Lung (tissue), 12 donors: Measurements from ENCODE around the gene POU6F2. TPM values are rescaled to one million over a fixed set of nuclear protein-coding genes. Genes with fewer than 3 reads are reported as not detected.
A peak's percentile ranks its signal among the peaks of the same experiment; 100 is the strongest.

Experiments used
- ATAC-seq: fragments of 200-7000 bp; cut with Tn5 transposase; one replicate; pipeline ENCODE4 v1.9.1; 2020; ENCODE audit warnings: moderate number of reproducible peaks; ENCODE audit not compliant: insufficient read depth, low FRiP score
- DNase-seq, 3 donors: peaks; one replicate each; pipeline ENCODE4 v3.0.0-alpha.2; 2013 to 2017
- H3K27ac ChIP-seq, 2 donors: one replicate each; pipeline ENCODE4 v1.5.1; 2013; ENCODE audit warnings: mild to moderate bottlenecking in 2 of 2, moderate library complexity in 2 of 2, control low read depth in 1 of 2, inconsistent platforms in 1 of 2, low read depth in 1 of 2, low read length in 1 of 2
- H3K27me3 ChIP-seq, 3 donors: one replicate each; pipeline ENCODE4 v1.5.1; 2013; ENCODE audit warnings: low read length in 2 of 3; ENCODE audit not compliant: control insufficient read depth in 3 of 3, insufficient read depth in 3 of 3
- H3K36me3 ChIP-seq, 4 donors: one replicate each; pipeline ENCODE4 v1.5.1; 2013; ENCODE audit warnings: low read length in 4 of 4, mild to moderate bottlenecking in 1 of 4, moderate library complexity in 1 of 4; ENCODE audit not compliant: control insufficient read depth in 4 of 4, insufficient read depth in 4 of 4
- H3K4me1 ChIP-seq, 5 donors: one replicate each; pipeline ENCODE4 v1.5.1; 2013; ENCODE audit warnings: low read length in 5 of 5, mild to moderate bottlenecking in 2 of 5, moderate library complexity in 1 of 5; ENCODE audit not compliant: control insufficient read depth in 5 of 5, insufficient read depth in 5 of 5
- H3K4me3 ChIP-seq: one replicate; pipeline ENCODE4 v1.5.1; 2013; ENCODE audit warnings: mild to moderate bottlenecking, control low read depth, moderate library complexity
- H3K9ac ChIP-seq, 2 donors: one replicate each; pipeline ENCODE4 v1.5.1; 2013; ENCODE audit warnings: low read length in 2 of 2, control low read depth in 1 of 2; ENCODE audit not compliant: insufficient read depth in 1 of 2
- H3K9me3 ChIP-seq, 4 donors: one replicate each; pipeline ENCODE4 v1.5.1; 2013; ENCODE audit warnings: low read length in 3 of 4, mild to moderate bottlenecking in 1 of 4, moderate library complexity in 1 of 4; ENCODE audit not compliant: control insufficient read depth in 4 of 4, insufficient read depth in 3 of 4
- CTCF ChIP-seq: IDR thresholded peaks from 2 replicates; pipeline ENCODE4 v1.5.1; 2012; ENCODE audit warnings: mild to moderate bottlenecking; ENCODE audit errors: control extremely low read depth, extremely low read depth
- WGBS, 2 donors: extraction: QIAGEN DNeasy Blood & Tissue Kit; methylation state at CpG; one replicate each; pipeline ENCODE4 v1.1.7; 2013; 5-methylcytosine and 5-hydroxymethylcytosine counted together
- polyA plus RNA-seq, 2 donors: library from polyadenylated mRNA; stranded (reverse); fragments of 200-250 nt; gene quantifications; one replicate each; pipeline ENCODE4 v1.2.1, GENCODE V29; 2013
- total RNA-seq, 2 donors: library from RNA; depleted of rRNA in 1 of 2; stranded (reverse); fragments of >200 nt in 1 of 2; gene quantifications; one replicate each; pipeline ENCODE4 v1.2.1, GENCODE V29; 2014 to 2021
- donor health status: control.
- donor health status: control.
- donor health status: Bipolar disorder and iron deficiency.
- donor health status: healthy.
- donor health status: DM: yes; HTN: yes; CAD: no.

The POU6F2 gene
- total and polyA plus RNA-seq, 4 donors = 0.08 to 0.18 TPM; not detected in 2

- TF ChIP-seq CTCF = no peak
- H3K27me3 ChIP-seq = no peaks in the 10 kb centered on the region
- no peak overlapping the region for H3K9ac ChIP-seq
- H3K4me3 ChIP-seq = no peak overlapping the region
- no peak overlapping the region for H3K27ac ChIP-seq
- no peaks in the 10 kb centered on the region for H3K9me3 ChIP-seq
- no peaks in the 10 kb centered on the region for H3K36me3 ChIP-seq
- H3K4me1 ChIP-seq = peaks cover 0 to 2% (median 0%) of the 10 kb centered on the region in 5 donors
- ATAC-seq = peak; percentile 51
- DNase-seq = peak; percentile 29 to 57 (median 46)
- WGBS, 2 donors = 49 to 67% methylated on average over 17 of the region's 17 CpGs
Measured at GRCh38 chr7:39353615-39354376, 376.1 kb downstream of the POU6F2 start.

- H3K9ac ChIP-seq = no peak overlapping the region
- no peak for TF ChIP-seq CTCF
- DNase-seq (no peak), ATAC-seq (no peak)
- H3K4me3 ChIP-seq = no peak overlapping the region
- H3K27ac ChIP-seq = no peak overlapping the region
- 71 to 74% methylated on average over 4 of the region's 4 CpGs for WGBS, 2 donors
- no peaks in the 10 kb centered on the region for H3K9me3 ChIP-seq
- H3K4me1 ChIP-seq = no peaks in the 10 kb centered on the region
- H3K36me3 ChIP-seq = no peaks in the 10 kb centered on the region
- no peaks in the 10 kb centered on the region for H3K27me3 ChIP-seq
Measured at GRCh38 chr7:39355664-39356063, 378.0 kb downstream of the POU6F2 start.

- ATAC-seq (no peak), DNase-seq (no peak)
- 81 to 94% methylated on average over 7 of the region's 7 CpGs for WGBS, 2 donors
- Histone ChIP-seq H3K27ac (no peak overlapping the region), H3K9ac (no peak overlapping the region), H3K27me3 (no peaks in the 10 kb centered on the region), H3K4me3 (no peak overlapping the region), H3K36me3 (no peaks in the 10 kb centered on the region), H3K9me3 (no peaks in the 10 kb centered on the region), H3K4me1 (no peaks in the 10 kb centered on the region)
- TF ChIP-seq CTCF = no peak
Measured at GRCh38 chr7:39356172-39356925, 378.6 kb downstream of the POU6F2 start.
